ENCODE data around the gene MIB2.
A peak's percentile ranks its signal among the peaks of the same experiment; 100 is the strongest.

Gene MIB2

GRCh38 chr1:1627829-1628753 is 12.8 kb downstream of the MIB2 start:
- Histone ChIP-seq H3K27me3 (ENCODE audit: insufficient read depth, poor library complexity, severe bottlenecking) (peaks cover 10% of the 10 kb centered on the region), H3K4me3 (replicated peaks; ENCODE audit: insufficient read depth, low read length) (no peak overlapping the region), H3K27ac (replicated peaks) (no peak overlapping the region)
- no peak for TF ChIP-seq CTCF (IDR thresholded peaks at IDR 0.05; ENCODE audit: insufficient read depth, low read length)
- TF ChIP-seq POLR2AphosphoS5 (IDR thresholded peaks at IDR 0.05; ENCODE audit: low read depth): no peak
- peak; percentile 45 for TF ChIP-seq REST (IDR thresholded peaks at IDR 0.05; ENCODE audit: insufficient replicate concordance, low read depth)
- no peak for TF ChIP-seq SPI1 (IDR thresholded peaks at IDR 0.05; ENCODE audit: borderline replicate concordance, low read depth)
- no peak for TF ChIP-seq GABPA (IDR thresholded peaks at IDR 0.05; ENCODE audit: low read depth)
- no peak for DNase-seq (ENCODE audit: low read depth in 1 of 2, low spot score in 1 of 2)

- Histone ChIP-seq H3K27ac (replicated peaks) (no peak overlapping the region), H3K27me3 (ENCODE audit: insufficient read depth, poor library complexity, severe bottlenecking) (peaks cover 10% of the 10 kb centered on the region), H3K4me3 (replicated peaks; ENCODE audit: insufficient read depth, low read length) (no peak overlapping the region)
- TF ChIP-seq POLR2AphosphoS5 (IDR thresholded peaks at IDR 0.05; ENCODE audit: low read depth) (no peak), CTCF (IDR thresholded peaks at IDR 0.05; ENCODE audit: insufficient read depth, low read length) (no peak), GABPA (IDR thresholded peaks at IDR 0.05; ENCODE audit: low read depth) (no peak), SPI1 (IDR thresholded peaks at IDR 0.05; ENCODE audit: borderline replicate concordance, low read depth) (no peak), REST (IDR thresholded peaks at IDR 0.05; ENCODE audit: insufficient replicate concordance, low read depth) (no peak)
- DNase-seq (ENCODE audit: low read depth in 1 of 2, low spot score in 1 of 2): no peak
These were observed 13.6 kb downstream of the MIB2 start for GRCh38 chr1:1628754-1629429.

DNA sequence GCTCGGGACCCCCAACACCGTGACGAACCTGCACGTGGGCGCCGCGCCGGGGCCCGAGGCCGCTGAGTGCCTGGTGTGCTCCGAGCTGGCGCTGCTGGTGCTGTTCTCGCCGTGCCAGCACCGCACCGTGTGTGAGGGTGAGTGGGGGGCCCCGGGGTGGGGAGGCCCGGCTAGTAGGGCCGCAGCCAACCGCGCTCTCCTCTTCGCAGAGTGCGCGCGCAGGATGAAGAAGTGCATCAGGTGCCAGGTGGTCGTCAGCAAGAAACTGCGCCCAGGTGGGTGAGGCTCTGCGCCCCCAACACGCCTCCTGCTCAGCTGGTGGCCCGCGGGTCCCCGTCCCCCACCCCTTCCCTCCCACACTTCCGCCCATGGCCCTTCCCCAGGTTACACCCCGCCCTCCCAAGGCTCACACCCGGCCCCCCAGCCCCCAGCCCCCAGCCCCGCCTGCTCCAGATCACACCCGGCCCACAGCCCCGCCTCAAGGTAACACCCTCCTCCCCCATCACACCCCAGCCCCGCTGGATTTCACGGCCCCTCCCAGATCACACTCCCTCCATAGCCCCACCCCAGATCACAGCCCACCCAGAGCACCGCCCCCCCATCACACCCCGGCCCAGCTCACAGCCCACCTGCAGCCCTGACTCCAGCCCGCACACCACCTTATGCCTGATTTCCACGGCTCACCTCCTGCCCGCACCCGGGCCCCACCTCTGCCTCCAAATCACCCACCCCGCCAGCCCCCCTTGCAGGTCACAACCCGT is 14.3 kb downstream of the MIB2 start:
- Histone ChIP-seq H3K27me3 (ENCODE audit: insufficient read depth, poor library complexity, severe bottlenecking) (peaks cover 10% of the 10 kb centered on the region), H3K4me3 (replicated peaks; ENCODE audit: insufficient read depth, low read length) (no peak overlapping the region), H3K27ac (replicated peaks) (no peak overlapping the region)
- DNase-seq (ENCODE audit: low read depth in 1 of 2, low spot score in 1 of 2): no peak
- TF ChIP-seq REST (IDR thresholded peaks at IDR 0.05; ENCODE audit: insufficient replicate concordance, low read depth) (no peak), CTCF (IDR thresholded peaks at IDR 0.05; ENCODE audit: insufficient read depth, low read length) (no peak), SPI1 (IDR thresholded peaks at IDR 0.05; ENCODE audit: borderline replicate concordance, low read depth) (no peak)

All from HL-60 (cell line).